ENCODE results near the gene SLC37A1.

SLC37A1 gene

GRCh38 chr21:42476388-42477331 lies 37.0 kb upstream of the SLC37A1 start:
- H3K27ac ChIP-seq, result no peak overlapping the region

GRCh38 chr21:42478504-42478903 lies 35.1 kb upstream of the SLC37A1 start:
- Histone ChIP-seq H3K27ac (no peak overlapping the region), H3K4me3 (no peak overlapping the region)

More at GRCh38 chr21:42476388-42477331, 37.0 kb upstream of the SLC37A1 start:
- no peak overlapping the region for H3K4me3 ChIP-seq

GRCh38 chr21:42479582-42479981 lies 34.1 kb upstream of the SLC37A1 start:
- H3K27ac ChIP-seq, result no peak overlapping the region

GRCh38 chr21:42480736-42481135 lies 32.9 kb upstream of the SLC37A1 start:
- Histone ChIP-seq H3K4me3 (no peak overlapping the region), H3K27ac (no peak overlapping the region)

More at GRCh38 chr21:42479582-42479981, 34.1 kb upstream of the SLC37A1 start:
- H3K4me3 ChIP-seq, result no peak overlapping the region

- no peak overlapping the region for H3K27ac ChIP-seq
- no peak overlapping the region for H3K4me3 ChIP-seq
Observed at GRCh38 chr21:42481169-42481568, 32.5 kb upstream of the SLC37A1 start.

GRCh38 chr21:42484966-42485365 lies 28.7 kb upstream of the SLC37A1 start:
- Histone ChIP-seq H3K4me3 (no peak overlapping the region), H3K27ac (no peak overlapping the region)

GRCh38 chr21:42486072-42486471 lies 27.6 kb upstream of the SLC37A1 start:
- Histone ChIP-seq H3K27ac (no peak overlapping the region), H3K4me3 (no peak overlapping the region)

- Histone ChIP-seq H3K4me3 (no peak overlapping the region), H3K27ac (no peak overlapping the region)
Observed at GRCh38 chr21:42486531-42486930, 27.1 kb upstream of the SLC37A1 start.

- no peak overlapping the region for H3K27ac ChIP-seq
- H3K4me3 ChIP-seq, result no peak overlapping the region
Observed at GRCh38 chr21:42489006-42489563, 24.6 kb upstream of the SLC37A1 start.

GRCh38 chr21:42489991-42490390 lies 23.7 kb upstream of the SLC37A1 start:
- Histone ChIP-seq H3K27ac (no peak overlapping the region), H3K4me3 (no peak overlapping the region)

GRCh38 chr21:42490720-42491119 lies 22.9 kb upstream of the SLC37A1 start:
- H3K4me3 ChIP-seq, result no peak overlapping the region
- no peak overlapping the region for H3K27ac ChIP-seq

GRCh38 chr21:42491328-42491727 lies 22.3 kb upstream of the SLC37A1 start:
- Histone ChIP-seq H3K27ac (no peak overlapping the region), H3K4me3 (no peak overlapping the region)

GRCh38 chr21:42492201-42492600 lies 21.5 kb upstream of the SLC37A1 start:
- H3K4me3 ChIP-seq, result no peak overlapping the region
- no peak overlapping the region for H3K27ac ChIP-seq

GRCh38 chr21:42493109-42494060 lies 20.3 kb upstream of the SLC37A1 start:
- no peak overlapping the region for H3K27ac ChIP-seq
- no peak overlapping the region for H3K4me3 ChIP-seq

- Histone ChIP-seq H3K27ac (peak overlapping the region in 4 of 21 experiments; percentile 35 to 83 (median 77)), H3K4me3 (no peak overlapping the region)
Observed at GRCh38 chr21:42495027-42495426, 18.6 kb upstream of the SLC37A1 start.

- Histone ChIP-seq H3K27ac (peak overlapping the region in 10 of 21 experiments; percentile 5 to 83 (median 58)), H3K4me3 (peak overlapping the region; percentile 45 to 67 (median 53))
Observed at GRCh38 chr21:42495765-42496119, 17.9 kb upstream of the SLC37A1 start.

GRCh38 chr21:42496120-42496838 lies 17.4 kb upstream of the SLC37A1 start, which contains the start of gene RSPH1:
TSS of gene RSPH1 (minus strand) at chr21:42496224. CDS start at chr21:42496186, 38 bp downstream.
- Histone ChIP-seq H3K27ac (peak within 1 kb of the TSS in 18 of 21 experiments; percentile 25 to 95 (median 77)), H3K4me3 (peak within 1 kb of the TSS; percentile 45 to 67 (median 53))

- H3K4me3 ChIP-seq, result peak overlapping the region; percentile 45 to 67 (median 53)
- H3K27ac ChIP-seq, result peak overlapping the region in 18 of 21 experiments; percentile 25 to 95 (median 77)
Observed at GRCh38 chr21:42496839-42497202, 16.8 kb upstream of the SLC37A1 start.

GRCh38 chr21:42498012-42498411 lies 15.6 kb upstream of the SLC37A1 start:
- no peak overlapping the region for H3K27ac ChIP-seq
- H3K4me3 ChIP-seq, result no peak overlapping the region

Measured in skin epidermis (tissue), 12 donors.